CD14-positive monocyte (primary cell): ENCODE measurements around the gene WDR17. TPM values are rescaled to one million over a fixed set of nuclear protein-coding genes. Genes with fewer than 3 reads are reported as not detected.

Experiments used
- DNase-seq, 3 donors: peaks; one replicate each; pipeline ENCODE4 v3.0.0-alpha.2; 2011 to 2022
- H2AFZ ChIP-seq: 2 replicates; pipeline ENCODE4 v1.6.0; 2012; ENCODE audit warnings: mild to moderate bottlenecking, low read depth, low read length, inconsistent platforms; ENCODE audit not compliant: insufficient read depth, poor library complexity, severe bottlenecking
- H3K27ac ChIP-seq, 2 donors: 1 replicate in 1 of 2; 2 replicates in 1 of 2; pipeline ENCODE4 v1.5.1; 2012 to 2013; ENCODE audit warnings: low read length in 2 of 2, control low read depth in 1 of 2, inconsistent platforms in 1 of 2, low read depth in 1 of 2, mild to moderate bottlenecking in 1 of 2
- H3K27me3 ChIP-seq, 2 donors: one replicate each; pipeline versions ENCODE4 v1.6.0 to v1.6.1; 2011 to 2013; ENCODE audit warnings: low read length in 2 of 2; ENCODE audit not compliant: control insufficient read depth in 2 of 2, insufficient read depth in 2 of 2
- H3K36me3 ChIP-seq, 2 donors: replicated peaks in 1 of 2; 1 replicate in 1 of 2; 2 replicates in 1 of 2; pipeline versions ENCODE4 v1.5.1 to v1.6.1; 2012 to 2013; ENCODE audit warnings: low read length in 2 of 2, control low read depth in 1 of 2, inconsistent platforms in 1 of 2, mild to moderate bottlenecking in 1 of 2; ENCODE audit not compliant: insufficient read depth in 2 of 2, control insufficient read depth in 1 of 2
- H3K4me1 ChIP-seq, 2 donors: 1 replicate in 1 of 2; 2 replicates in 1 of 2; pipeline versions ENCODE4 v1.5.1 to v1.6.1; 2012 to 2013; ENCODE audit warnings: low read length in 2 of 2, control low read depth in 1 of 2, inconsistent platforms in 1 of 2, mild to moderate bottlenecking in 1 of 2, moderate library complexity in 1 of 2; ENCODE audit not compliant: insufficient read depth in 2 of 2, control insufficient read depth in 1 of 2
- H3K4me2 ChIP-seq: replicated peaks from 2 replicates; pipeline ENCODE3; 2012; ENCODE audit warnings: low read length, moderate library complexity, mild to moderate bottlenecking; ENCODE audit not compliant: poor library complexity, severe bottlenecking; ENCODE audit errors: extremely low read depth
- H3K4me3 ChIP-seq, 3 experiments: fragments of 200-600 bp in 1 of 3; sonication (generic) in 1 of 3; replicated peaks in 1 of 3; 1 replicate in 2 of 3; 2 replicates in 1 of 3; pipeline ENCODE4 v1.5.1; 2011 to 2013; ENCODE audit warnings: low read length in 3 of 3, mild to moderate bottlenecking in 3 of 3, control low read depth in 2 of 3, low read depth in 2 of 3, inconsistent platforms in 1 of 3, moderate library complexity in 1 of 3
- H3K79me2 ChIP-seq: 2 replicates; pipeline ENCODE4 v1.6.0; 2012; ENCODE audit warnings: mild to moderate bottlenecking, control low read depth, inconsistent platforms, low read length, moderate library complexity; ENCODE audit not compliant: insufficient read depth
- H3K9ac ChIP-seq: 2 replicates; pipeline ENCODE4 v1.6.0; 2017; ENCODE audit warnings: low read length, mild to moderate bottlenecking; ENCODE audit not compliant: insufficient read depth, poor library complexity, severe bottlenecking
- H3K9me3 ChIP-seq, 2 donors: replicated peaks in 1 of 2; 1 replicate in 1 of 2; 2 replicates in 1 of 2; pipeline versions ENCODE4 v1.5.1 to v1.6.1; 2012 to 2013; ENCODE audit warnings: low read length in 2 of 2, control low read depth in 1 of 2; ENCODE audit not compliant: control insufficient read depth in 1 of 2, insufficient read depth in 1 of 2
- H4K20me1 ChIP-seq: 2 replicates; pipeline ENCODE4 v1.6.0; 2012; ENCODE audit warnings: mild to moderate bottlenecking, low read length, control low read depth, moderate library complexity; ENCODE audit not compliant: insufficient read depth
- H3K27ac Mint-ChIP-seq, 7 donors: one replicate each; pipeline ENCODE4 v1.8.0; 2020; ENCODE audit warnings: mild to moderate bottlenecking in 7 of 7, mixed read lengths in 7 of 7, moderate library complexity in 6 of 7, inconsistent platforms in 2 of 7
- H3K27me3 Mint-ChIP-seq, 3 donors: one replicate each; pipeline ENCODE4 v1.8.0; 2021 to 2022; ENCODE audit warnings: low read depth in 3 of 3, mild to moderate bottlenecking in 3 of 3, mixed read lengths in 3 of 3, moderate library complexity in 3 of 3, inconsistent platforms in 1 of 3
- H3K36me3 Mint-ChIP-seq, 2 donors: one replicate each; pipeline ENCODE4 v1.8.0; 2020; ENCODE audit warnings: mixed read lengths in 2 of 2, inconsistent platforms in 1 of 2, mild to moderate bottlenecking in 1 of 2
- H3K4me1 Mint-ChIP-seq: one replicate; pipeline ENCODE4 v1.8.0; 2020; ENCODE audit warnings: mild to moderate bottlenecking, mixed read lengths
- H3K4me3 Mint-ChIP-seq, 2 donors: one replicate each; pipeline ENCODE4 v1.8.0; 2020; ENCODE audit warnings: mild to moderate bottlenecking in 2 of 2, mixed read lengths in 2 of 2, moderate library complexity in 1 of 2
- H3K9me3 Mint-ChIP-seq, 7 donors: one replicate each; pipeline ENCODE4 v1.8.0; 2020 to 2022; ENCODE audit warnings: mixed read lengths in 7 of 7, mild to moderate bottlenecking in 6 of 7, moderate library complexity in 6 of 7, inconsistent platforms in 2 of 7
- CTCF ChIP-seq: fragments of 200-600 bp; IDR thresholded peaks from one replicate; pipeline ENCODE4 v1.8.0; 2022; ENCODE audit warnings: antibody characterized with exemption, mild to moderate bottlenecking
- WGBS: methylation state at CpG from one replicate; pipeline ENCODE4 v1.1.5; 2013; ENCODE audit warnings: missing lambda C conversion rate; ENCODE audit not compliant: insufficient coverage; 5-methylcytosine and 5-hydroxymethylcytosine counted together
- intact Hi-C, 2 donors: fragments of 100-400 bp; cut with micrococcal nuclease; formaldehyde crosslinking; loops; one replicate each; pipeline versions ENCODE4 v1.15.0 to v1.15.1; 2023
- polyA plus RNA-seq, 3 donors: library from polyadenylated mRNA; depleted of rRNA in 1 of 3; unstranded in 2 of 3; stranded (reverse) in 1 of 3; fragments of 300-500 nt in 2 of 3; fragments of >200 nt in 1 of 3; fragmentation: Illumina TruSeq in 2 of 3; gene quantifications; 1 replicate in 2 of 3; 2 replicates in 1 of 3; pipeline ENCODE4 v1.2.3, GENCODE V29; 2012 to 2021

WDR17 gene
- polyA plus RNA-seq, 3 donors: 0.22 to 2.1 (median 1.1) TPM

- Mint-ChIP-seq H3K27ac (no peak overlapping the region), H3K36me3 (no peaks in the 10 kb centered on the region), H3K4me3 (no peak overlapping the region), H3K9me3 (no peaks in the 10 kb centered on the region), H3K4me1 (peaks cover 28% of the 10 kb centered on the region), H3K27me3 (peaks cover 0 to 4% (median 1%) of the 10 kb centered on the region in 3 donors)
- Histone ChIP-seq H2AFZ (no peak overlapping the region), H3K9me3 (no peaks in the 10 kb centered on the region), H3K27me3 (peaks cover 3 to 6% of the 10 kb centered on the region in 2 donors), H3K9ac (no peak overlapping the region), H3K79me2 (no peaks in the 10 kb centered on the region), H3K4me1 (peaks cover 19 to 24% of the 10 kb centered on the region in 2 donors), H3K27ac (no peak overlapping the region), H3K36me3 (no peaks in the 10 kb centered on the region), H4K20me1 (no peaks in the 10 kb centered on the region), H3K4me2 (no peak overlapping the region), H3K4me3 (no peak overlapping the region)
- intact Hi-C loops: no loop called here
- WGBS: no CpG with 5 or more reads among the region's 1 CpG
- DNase-seq: no peak
- no peak for TF ChIP-seq CTCF
Observed at GRCh38 chr4:176191974-176192373, 126.3 kb downstream of the WDR17 start.

GRCh38 chr4:176193126-176193525 is 127.5 kb downstream of the WDR17 start:
- no peak for TF ChIP-seq CTCF
- H3K36me3 ChIP-seq: no peaks in the 10 kb centered on the region
- no peaks in the 10 kb centered on the region for H3K36me3 Mint-ChIP-seq
- no peak for DNase-seq
- H3K4me2 ChIP-seq: no peak overlapping the region
- WGBS: 0% methylated on average over 1 of the region's 4 CpGs
- no peaks in the 10 kb centered on the region for H3K9me3 ChIP-seq
- no peak overlapping the region for H3K4me3 ChIP-seq
- H3K9me3 Mint-ChIP-seq: no peaks in the 10 kb centered on the region
- no peak overlapping the region for H3K4me3 Mint-ChIP-seq
- no peaks in the 10 kb centered on the region for H4K20me1 ChIP-seq
- H3K79me2 ChIP-seq: no peaks in the 10 kb centered on the region
- peaks cover 23% of the 10 kb centered on the region for H3K4me1 Mint-ChIP-seq
- no peak overlapping the region for H2AFZ ChIP-seq
- peaks cover 0 to 4% (median 3%) of the 10 kb centered on the region in 3 donors for H3K27me3 Mint-ChIP-seq
- peaks cover 3 to 6% of the 10 kb centered on the region in 2 donors for H3K27me3 ChIP-seq
- intact Hi-C loops: no loop called here
- no peak overlapping the region for H3K27ac Mint-ChIP-seq
- no peak overlapping the region for H3K27ac ChIP-seq
- H3K9ac ChIP-seq: no peak overlapping the region
- H3K4me1 ChIP-seq: peaks cover 18 to 19% of the 10 kb centered on the region in 2 donors
